Measurements from ENCODE around the gene RNF128.

The RNF128 gene

DNA sequence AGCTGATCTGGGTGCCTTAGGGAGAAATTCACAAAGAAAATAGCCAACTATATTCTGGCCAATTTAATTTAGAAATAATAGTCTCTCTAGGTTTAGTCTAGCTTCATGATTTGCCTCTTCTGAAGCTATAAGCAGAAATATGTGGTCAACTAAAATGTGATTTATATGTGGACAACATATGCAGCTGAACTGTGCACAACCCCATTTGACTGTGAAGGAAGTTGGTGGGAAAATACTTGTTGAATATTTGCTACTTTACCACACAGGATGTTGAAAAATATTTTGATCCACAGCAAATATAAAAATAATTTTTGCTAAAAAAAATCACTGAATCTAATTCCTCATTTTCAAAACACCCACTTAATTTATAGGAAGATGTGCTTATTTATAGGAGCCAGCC lies 15.7 kb upstream of the RNF128 start:
- Histone ChIP-seq H3K36me3 (ENCODE audit: insufficient read depth, low read length) (no peaks in the 10 kb centered on the region), H4K20me1 (ENCODE audit: insufficient read depth, low read length, poor library complexity, severe bottlenecking) (no peaks in the 10 kb centered on the region), H3K9me2 (replicated peaks; ENCODE audit: low read depth, low read length) (no peaks in the 10 kb centered on the region), H3K4me2 (ENCODE audit: low read depth, low read length, poor library complexity, severe bottlenecking) (no peak overlapping the region), H3K4me1 (ENCODE audit: insufficient read depth, low read length, poor library complexity, severe bottlenecking) (no peaks in the 10 kb centered on the region), H3K9ac (ENCODE audit: low read depth, low read length, poor library complexity, severe bottlenecking) (no peak overlapping the region), H3K79me2 (ENCODE audit: insufficient read depth, low read length) (no peaks in the 10 kb centered on the region), H3K27me3 (ENCODE audit: insufficient read depth, low read length, poor library complexity, severe bottlenecking) (no peaks in the 10 kb centered on the region), H2AFZ (ENCODE audit: low read length) (no peak overlapping the region), H3K9me3 (ENCODE audit: insufficient read depth, low read depth, low read length) (no peaks in the 10 kb centered on the region), H3F3A (ENCODE audit: low read depth) (no peaks in the 10 kb centered on the region), H3K4me3 (ENCODE audit: low read length, poor library complexity, severe bottlenecking) (no peak overlapping the region)
- no peak for TF ChIP-seq EZH2phosphoT487 (IDR thresholded peaks at IDR 0.05; ENCODE audit: borderline replicate concordance)
- TF ChIP-seq, protein P1, sequence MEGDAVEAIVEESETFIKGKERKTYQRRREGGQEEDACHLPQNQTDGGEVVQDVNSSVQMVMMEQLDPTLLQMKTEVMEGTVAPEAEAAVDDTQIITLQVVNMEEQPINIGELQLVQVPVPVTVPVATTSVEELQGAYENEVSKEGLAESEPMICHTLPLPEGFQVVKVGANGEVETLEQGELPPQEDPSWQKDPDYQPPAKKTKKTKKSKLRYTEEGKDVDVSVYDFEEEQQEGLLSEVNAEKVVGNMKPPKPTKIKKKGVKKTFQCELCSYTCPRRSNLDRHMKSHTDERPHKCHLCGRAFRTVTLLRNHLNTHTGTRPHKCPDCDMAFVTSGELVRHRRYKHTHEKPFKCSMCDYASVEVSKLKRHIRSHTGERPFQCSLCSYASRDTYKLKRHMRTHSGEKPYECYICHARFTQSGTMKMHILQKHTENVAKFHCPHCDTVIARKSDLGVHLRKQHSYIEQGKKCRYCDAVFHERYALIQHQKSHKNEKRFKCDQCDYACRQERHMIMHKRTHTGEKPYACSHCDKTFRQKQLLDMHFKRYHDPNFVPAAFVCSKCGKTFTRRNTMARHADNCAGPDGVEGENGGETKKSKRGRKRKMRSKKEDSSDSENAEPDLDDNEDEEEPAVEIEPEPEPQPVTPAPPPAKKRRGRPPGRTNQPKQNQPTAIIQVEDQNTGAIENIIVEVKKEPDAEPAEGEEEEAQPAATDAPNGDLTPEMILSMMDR (conservative IDR thresholded peaks at IDR 0.05; ENCODE audit: low read length): no peak

DNA sequence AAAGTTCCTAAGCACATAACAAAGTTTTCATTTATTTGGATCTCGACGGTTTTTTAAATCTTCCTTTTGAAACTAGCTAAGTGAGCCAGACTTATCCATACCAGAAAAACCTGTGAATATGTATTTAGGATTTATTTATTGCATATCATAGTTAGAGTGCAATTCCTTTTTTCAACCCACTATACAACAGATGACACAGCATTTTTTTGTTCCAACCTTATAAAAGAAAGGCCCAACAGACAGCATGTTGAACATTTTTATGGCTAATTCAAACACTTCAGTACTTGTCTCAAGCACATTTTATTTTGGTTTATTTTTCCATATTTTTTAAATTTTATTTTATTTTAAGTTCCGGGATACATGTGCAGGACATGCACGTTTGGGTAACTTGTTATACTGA lies 15.1 kb upstream of the RNF128 start:
- Histone ChIP-seq H3K36me3 (ENCODE audit: insufficient read depth, low read length) (no peaks in the 10 kb centered on the region), H3K9me3 (ENCODE audit: insufficient read depth, low read depth, low read length) (no peaks in the 10 kb centered on the region), H4K20me1 (ENCODE audit: insufficient read depth, low read length, poor library complexity, severe bottlenecking) (no peaks in the 10 kb centered on the region), H2AFZ (ENCODE audit: low read length) (no peak overlapping the region), H3K9me2 (replicated peaks; ENCODE audit: low read depth, low read length) (no peaks in the 10 kb centered on the region), H3K4me2 (ENCODE audit: low read depth, low read length, poor library complexity, severe bottlenecking) (no peak overlapping the region), H3K4me3 (ENCODE audit: low read length, poor library complexity, severe bottlenecking) (no peak overlapping the region), H3K79me2 (ENCODE audit: insufficient read depth, low read length) (no peaks in the 10 kb centered on the region), H3K9ac (ENCODE audit: low read depth, low read length, poor library complexity, severe bottlenecking) (no peak overlapping the region), H3K4me1 (ENCODE audit: insufficient read depth, low read length, poor library complexity, severe bottlenecking) (no peaks in the 10 kb centered on the region), H3F3A (ENCODE audit: low read depth) (no peaks in the 10 kb centered on the region), H3K27me3 (ENCODE audit: insufficient read depth, low read length, poor library complexity, severe bottlenecking) (no peaks in the 10 kb centered on the region)
- TF ChIP-seq, protein P1 (conservative IDR thresholded peaks at IDR 0.05; ENCODE audit: low read length): no peak
- no peak for TF ChIP-seq EZH2phosphoT487 (IDR thresholded peaks at IDR 0.05; ENCODE audit: borderline replicate concordance)

DNA sequence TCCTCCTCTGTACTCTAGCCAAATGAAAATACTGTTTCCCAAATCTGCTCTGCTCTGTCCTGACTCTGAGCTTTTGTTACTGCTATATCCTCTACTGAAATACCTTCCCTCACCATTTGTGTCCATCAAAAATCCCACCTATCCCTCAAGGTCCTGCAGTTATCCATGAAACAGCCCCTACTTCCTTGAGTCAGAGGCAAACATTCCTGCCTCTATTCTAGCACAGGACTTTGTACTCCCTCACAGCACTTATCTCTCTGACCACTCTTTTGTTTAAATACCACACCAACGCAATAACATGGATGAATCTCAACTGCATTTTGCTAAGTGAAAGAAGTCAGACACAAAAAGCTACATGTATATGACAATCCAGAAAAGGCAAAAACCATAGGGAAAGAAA lies 10.5 kb upstream of the RNF128 start:
- H4K20me1 ChIP-seq (ENCODE audit: insufficient read depth, low read length, poor library complexity, severe bottlenecking): no peaks in the 10 kb centered on the region
- H3K4me2 ChIP-seq (ENCODE audit: low read depth, low read length, poor library complexity, severe bottlenecking): no peak overlapping the region
- no peaks in the 10 kb centered on the region for H3K36me3 ChIP-seq (ENCODE audit: insufficient read depth, low read length)

More for the DNA sequence above, 10.5 kb upstream of the RNF128 start:
- H3K79me2 ChIP-seq (ENCODE audit: insufficient read depth, low read length): no peaks in the 10 kb centered on the region
- no peaks in the 10 kb centered on the region for H3F3A ChIP-seq (ENCODE audit: low read depth)
- TF ChIP-seq EZH2phosphoT487 (IDR thresholded peaks at IDR 0.05; ENCODE audit: borderline replicate concordance): no peak
- TF ChIP-seq, protein P1 (conservative IDR thresholded peaks at IDR 0.05; ENCODE audit: low read length): no peak
- H3K4me3 ChIP-seq (ENCODE audit: low read length, poor library complexity, severe bottlenecking): no peak overlapping the region
- H3K27me3 ChIP-seq (ENCODE audit: insufficient read depth, low read length, poor library complexity, severe bottlenecking): no peaks in the 10 kb centered on the region
- H3K9me3 ChIP-seq (ENCODE audit: insufficient read depth, low read depth, low read length): no peaks in the 10 kb centered on the region
- H3K9ac ChIP-seq (ENCODE audit: low read depth, low read length, poor library complexity, severe bottlenecking): no peak overlapping the region
- H3K4me1 ChIP-seq (ENCODE audit: insufficient read depth, low read length, poor library complexity, severe bottlenecking): no peaks in the 10 kb centered on the region
- no peaks in the 10 kb centered on the region for H3K9me2 ChIP-seq (replicated peaks; ENCODE audit: low read depth, low read length)
- no peak overlapping the region for H2AFZ ChIP-seq (ENCODE audit: low read length)

Data from Loucy (cell line).